Breast epithelium (tissue), 4 donors: ENCODE results near the gene SLC48A1. TPM values are rescaled to one million over a fixed set of nuclear protein-coding genes. Genes with fewer than 3 reads are reported as not detected.

Source experiments
- DNase-seq, 2 donors: peaks; one replicate each; pipeline ENCODE4 v3.0.0-alpha.2; 2019; ENCODE audit warnings: low spot score in 2 of 2
- H3K27ac ChIP-seq, 2 donors: fragments of 200-600 bp; sonication (generic) in 1 of 2; one replicate each; pipeline ENCODE4 v1.5.1; 2016 to 2019; ENCODE audit warnings: mild to moderate bottlenecking in 1 of 2
- H3K27me3 ChIP-seq, 2 donors: fragments of 200-600 bp; sonication (generic) in 1 of 2; one replicate each; pipeline versions ENCODE4 v1.5.1 to v1.6.0; 2017 to 2019; ENCODE audit warnings: control low read depth in 1 of 2, mild to moderate bottlenecking in 1 of 2
- H3K36me3 ChIP-seq: fragments of 200-600 bp; one replicate; pipeline ENCODE4 v1.5.1; 2019
- H3K4me1 ChIP-seq, 2 donors: fragments of 200-600 bp; sonication (generic); one replicate each; pipeline ENCODE4 v1.5.1; 2016 to 2019; ENCODE audit warnings: control low read depth in 1 of 2
- H3K4me3 ChIP-seq, 3 donors: fragments of 200-600 bp; sonication (generic); 1 replicate in 2 of 3; 2 replicates in 1 of 3; pipeline ENCODE4 v1.5.1; 2016 to 2019; ENCODE audit warnings: mild to moderate bottlenecking in 3 of 3, moderate library complexity in 2 of 3
- H3K9me3 ChIP-seq, 2 donors: fragments of 200-600 bp; sonication (generic) in 1 of 2; one replicate each; pipeline ENCODE4 v1.5.1; 2016 to 2019; ENCODE audit warnings: control low read depth in 1 of 2
- POLR2A ChIP-seq: fragments of 450-650 bp; IDR thresholded peaks from one replicate; pipeline ENCODE4 v1.6.1; 2016; ENCODE audit warnings: antibody characterized with exemption, mild to moderate bottlenecking, moderate library complexity
- POLR2AphosphoS5 ChIP-seq, 3 donors: sonication (generic); formaldehyde crosslinking; IDR thresholded peaks; one replicate each; pipeline ENCODE4 v1.6.1; 2017; ENCODE audit warnings: antibody characterized with exemption in 3 of 3
- intact Hi-C: fragments of 100-400 bp; cut with DNase I; formaldehyde crosslinking; loops from one replicate; pipeline ENCODE4 v1.15.1; 2023; ENCODE audit warnings: low total_unique reads
- total RNA-seq, 3 donors: library from RNA; depleted of rRNA; stranded (reverse); fragments of >200 nt; gene quantifications; one replicate each; pipeline ENCODE4 v1.1.0, GENCODE V29; 2016
- TF ChIP-seq, protein P1 (sequence below), 3 donors: fragments of 450-650 bp; IDR thresholded peaks; one replicate each; pipeline ENCODE4 v1.5.1; 2016 to 2017; ENCODE audit warnings: antibody characterized with exemption in 3 of 3, mild to moderate bottlenecking in 3 of 3, moderate library complexity in 3 of 3

SLC48A1 gene
- total RNA-seq, 3 donors from 2014 or later: 27.5 to 51.5 (median 30.6) TPM

DNA sequence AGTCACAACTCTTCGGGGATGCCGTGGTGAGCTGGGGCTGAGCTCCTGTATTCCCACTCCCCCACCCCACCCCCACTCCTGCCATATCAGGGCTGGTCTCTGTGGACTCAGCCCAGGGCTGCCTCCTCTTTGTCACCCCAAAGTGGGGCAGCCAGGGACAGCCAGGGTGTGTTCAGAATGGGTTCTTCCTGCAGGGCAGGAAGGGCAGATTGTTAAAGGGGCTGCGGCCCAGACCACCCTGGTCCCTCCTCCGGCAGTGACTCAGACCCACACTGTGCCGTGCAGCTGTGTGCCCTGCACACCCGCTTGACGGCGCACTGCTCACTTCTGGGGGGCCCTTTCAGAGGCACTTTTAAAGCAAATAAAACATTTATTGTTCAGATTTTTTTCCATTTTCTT lies 9.3 kb downstream of the SLC48A1 start:
- no peaks in the 10 kb centered on the region for H3K27me3 ChIP-seq
- no peak for DNase-seq
- no peaks in the 10 kb centered on the region for H3K9me3 ChIP-seq
- H3K4me3 ChIP-seq: no peak overlapping the region
- H3K4me1 ChIP-seq: peaks cover 7 to 33% of the 10 kb centered on the region in 2 donors
- no peaks in the 10 kb centered on the region for H3K36me3 ChIP-seq
- peak overlapping the region; percentile 79 to 88 for H3K27ac ChIP-seq
- intact Hi-C loops: loop anchor here (5.0 kb wide), 1 partner anchor 40 kb away; no protein-coding TSS in a partner anchor
- TF ChIP-seq, protein P1, sequence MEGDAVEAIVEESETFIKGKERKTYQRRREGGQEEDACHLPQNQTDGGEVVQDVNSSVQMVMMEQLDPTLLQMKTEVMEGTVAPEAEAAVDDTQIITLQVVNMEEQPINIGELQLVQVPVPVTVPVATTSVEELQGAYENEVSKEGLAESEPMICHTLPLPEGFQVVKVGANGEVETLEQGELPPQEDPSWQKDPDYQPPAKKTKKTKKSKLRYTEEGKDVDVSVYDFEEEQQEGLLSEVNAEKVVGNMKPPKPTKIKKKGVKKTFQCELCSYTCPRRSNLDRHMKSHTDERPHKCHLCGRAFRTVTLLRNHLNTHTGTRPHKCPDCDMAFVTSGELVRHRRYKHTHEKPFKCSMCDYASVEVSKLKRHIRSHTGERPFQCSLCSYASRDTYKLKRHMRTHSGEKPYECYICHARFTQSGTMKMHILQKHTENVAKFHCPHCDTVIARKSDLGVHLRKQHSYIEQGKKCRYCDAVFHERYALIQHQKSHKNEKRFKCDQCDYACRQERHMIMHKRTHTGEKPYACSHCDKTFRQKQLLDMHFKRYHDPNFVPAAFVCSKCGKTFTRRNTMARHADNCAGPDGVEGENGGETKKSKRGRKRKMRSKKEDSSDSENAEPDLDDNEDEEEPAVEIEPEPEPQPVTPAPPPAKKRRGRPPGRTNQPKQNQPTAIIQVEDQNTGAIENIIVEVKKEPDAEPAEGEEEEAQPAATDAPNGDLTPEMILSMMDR (IDR thresholded peaks at IDR 0.05): no peak
- TF ChIP-seq POLR2A: no peak
- no peak for TF ChIP-seq POLR2AphosphoS5 (IDR thresholded peaks at IDR 0.05)

DNA sequence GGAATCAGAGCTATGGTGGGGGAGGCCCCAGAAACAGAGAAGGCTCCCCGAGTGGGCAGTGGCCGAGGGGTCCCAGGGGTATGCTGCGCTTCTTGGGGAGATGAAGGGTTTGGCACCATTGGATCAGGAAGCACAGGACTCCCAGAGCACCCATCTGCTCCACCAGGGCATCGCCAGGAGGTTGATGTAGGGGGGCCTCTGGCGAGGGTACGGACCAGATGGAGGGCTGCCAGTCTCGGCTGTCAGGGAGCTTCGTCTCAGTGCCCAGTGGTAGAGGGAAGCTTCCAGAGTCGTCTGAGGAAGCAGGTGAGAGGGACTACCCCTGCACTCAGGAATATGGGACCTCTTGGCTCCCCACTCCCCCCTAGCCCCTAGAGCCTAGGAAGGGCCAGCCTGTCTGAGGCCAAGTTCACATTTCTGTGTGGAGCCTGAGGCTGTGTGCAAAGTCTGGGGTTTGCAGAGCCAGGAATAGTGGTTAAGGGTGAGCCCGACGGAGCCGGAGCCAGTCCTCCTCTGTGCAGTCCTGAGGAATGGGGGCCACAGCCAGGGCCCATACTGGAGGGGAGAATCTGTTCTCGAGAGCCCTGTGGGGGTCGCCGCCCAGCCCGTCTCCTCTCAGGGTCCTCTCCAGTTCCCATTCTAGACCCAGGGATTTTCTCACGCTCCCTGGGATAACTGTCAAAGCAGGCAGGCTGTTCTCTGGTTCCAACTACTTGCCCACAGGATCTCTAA lies 10.2 kb downstream of the SLC48A1 start:
- DNase-seq: no peak

DNA sequence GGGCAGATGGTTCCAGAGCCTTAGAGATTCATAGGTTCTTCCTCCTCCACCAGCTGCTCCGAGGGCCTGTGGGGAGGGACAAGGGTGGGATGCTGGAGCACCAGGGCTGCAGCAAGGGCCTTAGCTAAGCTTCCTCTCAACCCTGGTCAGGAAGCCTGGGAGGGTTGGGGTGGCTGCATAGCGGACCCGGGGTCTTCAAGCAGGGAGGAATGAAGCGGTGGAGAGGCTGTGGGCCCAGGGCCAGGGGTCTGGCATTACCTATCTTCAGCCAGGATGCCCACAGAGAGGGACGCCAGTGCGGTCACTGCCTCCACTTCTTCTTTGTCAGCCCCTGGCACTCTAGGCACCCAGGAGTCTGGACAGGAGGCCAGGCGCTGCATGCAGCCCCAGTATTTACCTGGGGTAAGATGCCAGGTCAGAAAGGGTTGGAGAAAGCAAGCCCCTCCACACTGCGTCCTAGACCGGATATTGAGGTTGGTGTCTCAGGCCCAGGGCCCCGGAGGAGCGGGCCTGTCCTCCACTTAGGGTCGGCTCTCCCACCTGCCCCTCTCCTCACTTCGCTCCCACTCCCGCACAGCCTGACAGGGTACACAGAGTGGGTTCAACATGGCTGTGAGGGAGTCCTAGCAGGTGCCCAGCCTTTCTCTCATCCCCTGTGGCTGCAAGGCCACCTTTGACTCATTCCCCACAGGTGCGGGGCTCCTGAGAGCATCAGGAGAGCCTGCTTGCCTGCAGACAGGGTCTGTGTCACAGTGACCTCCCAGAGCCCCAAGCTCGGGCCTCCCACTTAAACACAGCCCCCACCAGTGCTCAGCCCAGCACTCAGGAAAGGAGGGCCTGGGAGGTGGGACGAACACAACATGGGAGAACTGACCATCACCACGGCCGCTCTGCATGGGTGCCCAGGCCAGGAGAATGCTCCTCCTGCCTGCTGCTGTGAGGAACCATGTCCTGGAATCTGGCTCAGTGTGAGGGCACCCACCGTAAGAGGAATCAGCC lies 11.1 kb downstream of the SLC48A1 start:
- no peak for DNase-seq
- peaks cover 5% of the 10 kb centered on the region for H3K36me3 ChIP-seq

More for the DNA sequence above, 10.2 kb downstream of the SLC48A1 start:
- H3K27ac ChIP-seq: peak overlapping the region; percentile 79 to 88
- TF ChIP-seq POLR2AphosphoS5 (IDR thresholded peaks at IDR 0.05) (no peak), POLR2A (no peak)
- TF ChIP-seq, protein P1 (IDR thresholded peaks at IDR 0.05): no peak
- intact Hi-C loops: loop anchor here (5.0 kb wide), 1 partner anchor 41 kb away; no protein-coding TSS in a partner anchor
- no peak overlapping the region for H3K4me3 ChIP-seq
- no peaks in the 10 kb centered on the region for H3K36me3 ChIP-seq
- no peaks in the 10 kb centered on the region for H3K9me3 ChIP-seq
- no peaks in the 10 kb centered on the region for H3K27me3 ChIP-seq
- H3K4me1 ChIP-seq: peaks cover 6 to 27% of the 10 kb centered on the region in 2 donors

DNA sequence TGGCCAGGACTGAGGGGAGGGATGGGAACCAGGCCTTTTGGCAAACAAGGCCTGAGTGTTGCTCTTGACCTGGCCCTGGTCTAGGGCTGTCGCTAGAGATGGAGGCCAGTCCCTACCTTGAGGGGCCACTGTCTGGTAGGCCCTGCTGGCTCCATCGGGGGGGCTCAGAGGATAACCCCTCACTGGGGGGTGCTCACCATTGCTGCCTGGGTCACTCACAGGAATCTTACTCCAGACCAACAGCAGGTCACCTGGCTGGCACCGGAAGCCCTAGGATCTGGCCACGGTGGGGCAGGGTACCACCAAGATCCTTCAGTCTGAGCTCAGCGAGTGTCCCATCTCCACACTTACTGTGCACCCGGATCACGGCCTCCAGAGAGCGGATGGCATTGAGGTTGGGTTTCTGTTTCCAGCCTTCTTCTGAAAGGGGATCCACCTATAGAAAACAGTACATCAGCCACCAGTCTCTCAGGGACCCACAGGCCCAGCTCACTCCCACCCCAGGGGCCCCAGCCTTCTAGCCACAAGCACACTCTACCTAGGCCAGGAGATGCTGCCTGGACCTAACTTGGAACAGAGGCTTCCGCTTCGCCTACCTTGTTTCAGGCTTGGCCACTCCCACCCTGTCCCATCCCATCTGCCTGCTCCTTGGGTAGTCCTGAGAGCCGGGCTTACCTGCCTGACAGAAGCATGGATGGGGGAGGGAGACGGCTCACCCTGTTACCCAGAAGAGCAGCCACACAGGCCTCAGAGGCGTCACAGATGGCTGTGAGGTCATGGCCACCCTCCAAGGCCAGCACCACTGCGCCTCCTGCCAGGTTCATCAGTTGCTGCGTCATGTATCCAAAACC lies 12.2 kb downstream of the SLC48A1 start:
- DNase-seq: no peak
- H3K36me3 ChIP-seq: peaks cover 5% of the 10 kb centered on the region
- no peaks in the 10 kb centered on the region for H3K27me3 ChIP-seq
- no peak overlapping the region for H3K4me3 ChIP-seq
- H3K27ac ChIP-seq: peak overlapping the region; percentile 13 to 88
- peaks cover 0 to 19% of the 10 kb centered on the region in 2 donors for H3K4me1 ChIP-seq
- H3K9me3 ChIP-seq: no peaks in the 10 kb centered on the region
- TF ChIP-seq POLR2A (no peak), POLR2AphosphoS5 (IDR thresholded peaks at IDR 0.05) (no peak)
- TF ChIP-seq, protein P1 (IDR thresholded peaks at IDR 0.05): no peak
- intact Hi-C loops: no loop called here

More for the DNA sequence above, 11.1 kb downstream of the SLC48A1 start:
- H3K27ac ChIP-seq: peak overlapping the region; percentile 79 to 88
- intact Hi-C loops: loop anchor here (5.0 kb wide), 1 partner anchor 42 kb away; no protein-coding TSS in a partner anchor
- peaks cover 2 to 19% of the 10 kb centered on the region in 2 donors for H3K4me1 ChIP-seq
- no peaks in the 10 kb centered on the region for H3K27me3 ChIP-seq
- TF ChIP-seq POLR2AphosphoS5 (IDR thresholded peaks at IDR 0.05) (no peak), POLR2A (no peak)
- TF ChIP-seq, protein P1 (IDR thresholded peaks at IDR 0.05): no peak
- H3K9me3 ChIP-seq: no peaks in the 10 kb centered on the region
- no peak overlapping the region for H3K4me3 ChIP-seq
